Stomach (tissue), 4 donors: ENCODE measurements around the gene CARS1.

Experiments
- EP300 ChIP-seq: sonication (generic); formaldehyde crosslinking; IDR thresholded peaks from one replicate; pipeline ENCODE4 v1.6.1; 2017; ENCODE audit warnings: antibody characterized with exemption
- POLR2AphosphoS5 ChIP-seq, 3 donors: sonication (generic); formaldehyde crosslinking; IDR thresholded peaks; one replicate each; pipeline ENCODE4 v1.6.1; 2016; ENCODE audit warnings: antibody characterized with exemption in 3 of 3
- TF ChIP-seq, protein P1 (sequence below), 7 experiments: fragments of 450-650 bp in 4 of 7; fragments of 200-600 bp in 3 of 7; sonication (generic) in 3 of 7; IDR thresholded peaks; one replicate each; pipeline ENCODE4 v1.5.1; 2016 to 2019; ENCODE audit warnings: antibody characterized with exemption in 7 of 7, control low read depth in 2 of 7, mild to moderate bottlenecking in 1 of 7

GRCh38 chr11:3052567-3052966 lies 4.7 kb downstream of the CARS1 start:
- TF ChIP-seq, protein P1, sequence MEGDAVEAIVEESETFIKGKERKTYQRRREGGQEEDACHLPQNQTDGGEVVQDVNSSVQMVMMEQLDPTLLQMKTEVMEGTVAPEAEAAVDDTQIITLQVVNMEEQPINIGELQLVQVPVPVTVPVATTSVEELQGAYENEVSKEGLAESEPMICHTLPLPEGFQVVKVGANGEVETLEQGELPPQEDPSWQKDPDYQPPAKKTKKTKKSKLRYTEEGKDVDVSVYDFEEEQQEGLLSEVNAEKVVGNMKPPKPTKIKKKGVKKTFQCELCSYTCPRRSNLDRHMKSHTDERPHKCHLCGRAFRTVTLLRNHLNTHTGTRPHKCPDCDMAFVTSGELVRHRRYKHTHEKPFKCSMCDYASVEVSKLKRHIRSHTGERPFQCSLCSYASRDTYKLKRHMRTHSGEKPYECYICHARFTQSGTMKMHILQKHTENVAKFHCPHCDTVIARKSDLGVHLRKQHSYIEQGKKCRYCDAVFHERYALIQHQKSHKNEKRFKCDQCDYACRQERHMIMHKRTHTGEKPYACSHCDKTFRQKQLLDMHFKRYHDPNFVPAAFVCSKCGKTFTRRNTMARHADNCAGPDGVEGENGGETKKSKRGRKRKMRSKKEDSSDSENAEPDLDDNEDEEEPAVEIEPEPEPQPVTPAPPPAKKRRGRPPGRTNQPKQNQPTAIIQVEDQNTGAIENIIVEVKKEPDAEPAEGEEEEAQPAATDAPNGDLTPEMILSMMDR (IDR thresholded peaks at IDR 0.05), result no peak
- TF ChIP-seq EP300 (no peak), POLR2AphosphoS5 (IDR thresholded peaks at IDR 0.05) (no peak)
